Nephron (organoid): ENCODE measurements around the gene ATXN7.

Experiments
- H3K27ac Mint-ChIP-seq, 3 experiments: 2 replicates each; pipeline ENCODE4 v1.8.0; 2020; ENCODE audit warnings: mixed read lengths in 3 of 3, mild to moderate bottlenecking in 2 of 3, moderate library complexity in 1 of 3
- H3K27me3 Mint-ChIP-seq: 2 replicates; pipeline ENCODE4 v1.8.0; 2021; ENCODE audit warnings: low read depth, mild to moderate bottlenecking, moderate library complexity, mixed read lengths
- H3K36me3 Mint-ChIP-seq: 2 replicates; pipeline ENCODE4 v1.8.0; 2020; ENCODE audit warnings: low read depth, mixed read lengths
- H3K4me1 Mint-ChIP-seq: 2 replicates; pipeline ENCODE4 v1.8.0; 2020; ENCODE audit warnings: mixed read lengths
- H3K4me3 Mint-ChIP-seq, 3 experiments: 2 replicates each; pipeline ENCODE4 v1.8.0; 2020; ENCODE audit warnings: mild to moderate bottlenecking in 3 of 3, mixed read lengths in 3 of 3, moderate library complexity in 2 of 3
- H3K9me3 Mint-ChIP-seq: 2 replicates; pipeline ENCODE4 v1.8.0; 2020; ENCODE audit warnings: mixed read lengths
- TF ChIP-seq, protein P1 (sequence below), 3 experiments: fragments of 200-600 bp; sonication (generic); IDR thresholded peaks; one replicate each; pipeline ENCODE4 v1.5.0; 2021; ENCODE audit warnings: antibody characterized with exemption in 3 of 3; ENCODE audit not compliant: unreplicated experiment in 3 of 3

ATXN7 gene

GRCh38 chr3:63975723-63976122 lies 112.1 kb downstream of the ATXN7 start:
- Mint-ChIP-seq H3K4me3 (no peak overlapping the region), H3K27me3 (no peaks in the 10 kb centered on the region), H3K36me3 (peaks cover 15% of the 10 kb centered on the region), H3K9me3 (no peaks in the 10 kb centered on the region), H3K4me1 (peaks cover 39% of the 10 kb centered on the region), H3K27ac (peak overlapping the region in 1 of 3 experiments; percentile 33)
- TF ChIP-seq, protein P1, sequence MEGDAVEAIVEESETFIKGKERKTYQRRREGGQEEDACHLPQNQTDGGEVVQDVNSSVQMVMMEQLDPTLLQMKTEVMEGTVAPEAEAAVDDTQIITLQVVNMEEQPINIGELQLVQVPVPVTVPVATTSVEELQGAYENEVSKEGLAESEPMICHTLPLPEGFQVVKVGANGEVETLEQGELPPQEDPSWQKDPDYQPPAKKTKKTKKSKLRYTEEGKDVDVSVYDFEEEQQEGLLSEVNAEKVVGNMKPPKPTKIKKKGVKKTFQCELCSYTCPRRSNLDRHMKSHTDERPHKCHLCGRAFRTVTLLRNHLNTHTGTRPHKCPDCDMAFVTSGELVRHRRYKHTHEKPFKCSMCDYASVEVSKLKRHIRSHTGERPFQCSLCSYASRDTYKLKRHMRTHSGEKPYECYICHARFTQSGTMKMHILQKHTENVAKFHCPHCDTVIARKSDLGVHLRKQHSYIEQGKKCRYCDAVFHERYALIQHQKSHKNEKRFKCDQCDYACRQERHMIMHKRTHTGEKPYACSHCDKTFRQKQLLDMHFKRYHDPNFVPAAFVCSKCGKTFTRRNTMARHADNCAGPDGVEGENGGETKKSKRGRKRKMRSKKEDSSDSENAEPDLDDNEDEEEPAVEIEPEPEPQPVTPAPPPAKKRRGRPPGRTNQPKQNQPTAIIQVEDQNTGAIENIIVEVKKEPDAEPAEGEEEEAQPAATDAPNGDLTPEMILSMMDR (IDR thresholded peaks at IDR 0.05; ENCODE audit: unreplicated experiment in 3 of 3), result no peak

- no peaks in the 10 kb centered on the region for H3K9me3 Mint-ChIP-seq
- peaks cover 33% of the 10 kb centered on the region for H3K4me1 Mint-ChIP-seq
- H3K4me3 Mint-ChIP-seq, result no peak overlapping the region
- peak overlapping the region in 1 of 3 experiments; percentile 33 for H3K27ac Mint-ChIP-seq
- TF ChIP-seq, protein P1 (IDR thresholded peaks at IDR 0.05; ENCODE audit: unreplicated experiment in 3 of 3), result no peak
- peaks cover 15% of the 10 kb centered on the region for H3K36me3 Mint-ChIP-seq
- H3K27me3 Mint-ChIP-seq, result no peaks in the 10 kb centered on the region
Measured at GRCh38 chr3:63976161-63976871, 112.6 kb downstream of the ATXN7 start.

- no peak overlapping the region for H3K27ac Mint-ChIP-seq
- peaks cover 32% of the 10 kb centered on the region for H3K4me1 Mint-ChIP-seq
- TF ChIP-seq, protein P1 (IDR thresholded peaks at IDR 0.05; ENCODE audit: unreplicated experiment in 3 of 3), result no peak
- H3K9me3 Mint-ChIP-seq, result no peaks in the 10 kb centered on the region
- peaks cover 15% of the 10 kb centered on the region for H3K36me3 Mint-ChIP-seq
- H3K4me3 Mint-ChIP-seq, result no peak overlapping the region
- no peaks in the 10 kb centered on the region for H3K27me3 Mint-ChIP-seq
Measured at GRCh38 chr3:63976872-63977200, 113.2 kb downstream of the ATXN7 start.

DNA sequence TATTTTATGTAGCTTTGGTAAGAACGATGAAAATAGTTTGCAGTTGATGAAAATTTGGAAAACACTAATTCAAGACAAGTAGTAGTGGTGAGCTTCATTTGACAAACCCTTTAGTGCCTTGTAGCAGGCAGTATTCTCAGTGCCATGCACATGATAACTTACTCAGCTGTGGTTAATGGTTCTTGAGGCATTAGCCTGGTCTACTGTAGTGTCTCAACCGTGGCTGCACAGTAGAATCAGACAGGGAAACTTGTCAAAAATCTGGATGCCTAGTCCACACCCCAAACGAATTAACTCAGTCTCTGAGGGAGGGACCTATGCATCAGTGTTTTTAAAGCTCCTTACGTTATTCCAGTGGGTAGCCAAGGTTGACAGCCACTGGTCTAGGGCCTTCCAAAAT lies 114.2 kb downstream of the ATXN7 start:
- TF ChIP-seq, protein P1 (IDR thresholded peaks at IDR 0.05; ENCODE audit: unreplicated experiment in 3 of 3), result no peak
- Mint-ChIP-seq H3K36me3 (peaks cover 25% of the 10 kb centered on the region), H3K27ac (no peak overlapping the region), H3K9me3 (no peaks in the 10 kb centered on the region), H3K4me3 (no peak overlapping the region), H3K4me1 (peaks cover 25% of the 10 kb centered on the region), H3K27me3 (no peaks in the 10 kb centered on the region)

DNA sequence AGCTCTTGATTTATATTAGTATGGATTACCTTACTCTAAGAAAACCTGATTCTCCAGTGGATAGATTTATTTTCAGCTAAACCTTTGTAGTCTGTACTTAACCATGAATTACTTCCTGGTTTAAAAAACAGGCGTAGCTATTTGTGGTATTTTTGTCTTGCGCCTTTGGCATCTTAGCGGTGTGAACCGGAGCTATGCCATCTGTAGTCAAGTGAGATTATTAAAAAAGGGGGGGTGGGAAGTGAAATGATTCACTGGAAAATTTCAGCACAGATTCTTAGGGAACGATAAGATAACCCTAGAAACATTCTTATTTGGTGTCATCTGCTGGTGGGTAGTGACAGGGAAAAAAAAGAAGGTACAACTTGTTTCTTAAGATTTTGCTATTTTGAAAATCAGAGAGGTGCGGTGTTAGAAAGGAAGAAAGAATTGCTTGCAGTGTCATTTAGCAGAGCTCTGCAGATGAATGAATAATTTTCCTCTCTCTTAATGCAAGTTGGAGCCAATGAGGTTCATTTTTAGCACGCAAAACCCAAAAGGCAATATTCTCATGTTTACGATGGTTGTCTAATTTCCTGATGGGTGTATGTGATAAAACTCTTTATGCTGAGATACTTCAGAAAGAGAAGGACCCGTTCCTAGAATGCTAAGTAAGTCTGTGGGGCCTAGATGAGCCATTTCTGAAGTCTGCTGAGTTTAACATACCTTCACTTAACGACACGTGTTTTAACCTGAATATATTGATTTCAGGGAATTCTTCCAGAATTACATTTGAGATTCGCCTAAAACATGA lies 115.6 kb downstream of the ATXN7 start:
- TF ChIP-seq, protein P1 (IDR thresholded peaks at IDR 0.05; ENCODE audit: unreplicated experiment in 3 of 3), result no peak
- Mint-ChIP-seq H3K27ac (no peak overlapping the region), H3K4me1 (peaks cover 23% of the 10 kb centered on the region), H3K4me3 (no peak overlapping the region), H3K36me3 (peaks cover 19% of the 10 kb centered on the region), H3K9me3 (no peaks in the 10 kb centered on the region), H3K27me3 (no peaks in the 10 kb centered on the region)
